HG03439 (cell line): ENCODE data around the gene GFPT2.

Experiments
- ATAC-seq: cut with Tn5 transposase; IDR thresholded peaks from one replicate; pipeline ENCODE4 v1.9.1; 2021; ENCODE audit warnings: mild to moderate bottlenecking, moderate library complexity; ENCODE audit not compliant: unreplicated experiment

Gene GFPT2

DNA sequence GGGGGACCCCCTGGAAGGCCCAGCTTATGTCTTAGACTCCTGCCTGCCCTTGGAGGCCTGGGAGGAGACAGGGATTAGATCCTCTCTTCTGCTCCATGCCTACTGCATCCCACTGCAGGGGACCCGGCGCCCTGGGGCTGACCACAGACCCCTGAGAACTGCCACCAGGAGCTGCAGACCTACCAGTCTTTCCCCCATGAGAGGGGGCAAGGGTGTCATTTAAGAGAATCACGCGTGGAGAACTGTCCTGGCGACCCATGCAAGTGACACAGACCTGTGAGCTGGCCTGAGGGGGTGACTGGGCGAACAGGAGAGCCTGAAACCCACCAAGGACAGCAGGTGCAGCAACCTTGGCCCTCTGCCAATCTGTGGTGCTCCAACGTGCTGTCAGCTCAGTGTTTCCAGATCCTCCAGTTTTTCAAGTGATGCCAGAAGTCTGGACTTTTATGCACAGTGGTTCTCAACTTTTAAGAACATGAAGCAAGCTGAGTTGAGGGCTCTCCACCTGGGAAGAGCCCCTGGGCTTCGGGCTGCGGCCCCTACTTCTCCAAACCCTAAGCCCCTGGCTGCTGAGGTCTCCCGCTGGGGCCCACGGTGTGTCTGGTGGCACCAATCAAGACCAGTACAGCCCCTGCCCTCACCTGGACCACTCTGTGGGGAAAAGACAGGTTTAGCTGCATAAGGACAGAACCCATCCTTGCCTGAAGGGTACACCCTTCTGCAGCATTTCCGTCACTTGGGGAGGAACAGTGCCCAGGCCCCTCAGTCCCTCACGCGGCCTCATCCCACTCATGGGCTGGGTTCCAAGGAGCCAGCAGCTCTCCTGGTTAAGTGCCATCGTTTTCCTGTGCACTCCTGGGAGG is 18.2 kb downstream of the GFPT2 start:
- no peak for ATAC-seq

GRCh38 chr5:180334176-180334575 is 19.0 kb downstream of the GFPT2 start:
- ATAC-seq, result no peak

GRCh38 chr5:180333661-180334060 is 19.5 kb downstream of the GFPT2 start:
- no peak for ATAC-seq

- ATAC-seq, result no peak
Observed at GRCh38 chr5:180332861-180333260, 20.3 kb downstream of the GFPT2 start.

DNA sequence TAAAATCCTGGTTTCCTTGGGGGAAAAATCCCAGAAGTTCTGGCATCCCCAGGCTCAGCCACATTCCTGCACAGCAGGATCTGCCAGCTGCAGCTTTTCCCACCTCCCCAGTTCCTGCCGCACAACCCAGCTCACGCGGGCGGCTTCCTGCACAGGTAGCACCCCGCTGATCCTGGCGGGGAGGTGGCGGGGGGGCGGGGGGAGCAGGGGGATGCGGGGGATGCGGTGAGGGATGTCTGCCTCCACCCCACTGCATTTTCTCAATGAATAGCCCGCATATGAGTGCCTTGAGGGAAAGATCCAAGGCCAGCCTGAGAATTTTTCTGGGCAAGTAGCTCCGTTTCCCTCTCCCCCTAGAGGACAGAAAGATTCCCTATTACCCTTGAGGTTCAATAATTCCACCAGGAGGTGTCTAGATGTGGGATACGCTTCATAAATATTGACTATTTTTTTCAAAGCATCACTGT is 21.1 kb downstream of the GFPT2 start:
- ATAC-seq, result no peak

- ATAC-seq, result no peak
Observed at GRCh38 chr5:180331647-180331950, 21.5 kb downstream of the GFPT2 start.

- no peak for ATAC-seq
Observed at GRCh38 chr5:180330810-180331646, 22.1 kb downstream of the GFPT2 start.

DNA sequence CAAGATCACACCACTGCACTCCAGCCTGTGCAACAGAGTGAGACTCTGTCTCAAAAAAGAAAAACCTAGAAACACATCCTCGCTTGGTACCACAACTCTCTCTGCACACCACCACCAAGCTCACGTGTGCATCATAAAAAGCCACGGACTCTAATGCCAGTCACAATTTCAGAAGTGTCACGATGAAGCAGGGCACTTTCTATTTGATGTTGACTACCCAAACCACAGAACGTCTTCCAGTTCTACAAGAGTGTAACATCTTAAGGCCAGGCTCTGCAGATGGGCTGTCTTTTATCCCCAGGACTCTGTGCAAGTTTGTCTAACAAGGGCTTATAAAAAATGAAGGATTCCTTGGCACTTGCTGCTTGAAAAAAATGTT is 22.9 kb downstream of the GFPT2 start:
- ATAC-seq, result no peak

DNA sequence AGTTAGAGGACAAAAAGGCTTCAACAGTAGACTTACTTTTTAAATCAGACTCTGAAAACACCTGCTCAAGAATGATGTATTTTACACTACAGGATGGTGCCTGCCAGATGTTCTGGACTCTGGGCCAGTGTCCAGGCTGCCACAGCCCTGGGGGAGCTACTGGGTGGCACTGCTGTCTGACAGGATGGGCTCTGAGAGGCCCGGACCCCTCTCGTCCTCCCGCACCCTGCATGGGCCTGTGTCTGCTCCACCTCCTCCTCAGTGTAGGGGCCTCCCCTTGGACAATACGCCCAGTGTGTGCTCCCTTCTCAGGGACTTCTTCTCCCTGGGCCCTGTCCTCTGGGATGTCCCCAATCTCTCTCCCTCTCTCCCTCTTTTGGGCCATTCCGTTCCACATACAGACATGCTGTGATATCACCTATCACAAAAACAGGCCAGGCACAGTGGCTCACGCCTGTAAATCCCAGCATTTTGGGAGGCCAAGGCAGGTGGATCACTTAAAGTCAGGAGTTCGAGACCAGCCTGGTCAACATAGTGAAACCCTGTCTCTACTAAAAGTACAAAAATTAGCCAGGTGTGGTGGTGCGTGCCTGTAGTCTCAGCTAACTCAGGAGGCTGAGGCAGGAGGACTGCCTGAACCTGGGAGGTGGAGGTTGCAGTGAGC is 23.4 kb downstream of the GFPT2 start:
- ATAC-seq, result no peak

GRCh38 chr5:180329138-180329435 is 24.0 kb downstream of the GFPT2 start:
- ATAC-seq, result no peak

DNA sequence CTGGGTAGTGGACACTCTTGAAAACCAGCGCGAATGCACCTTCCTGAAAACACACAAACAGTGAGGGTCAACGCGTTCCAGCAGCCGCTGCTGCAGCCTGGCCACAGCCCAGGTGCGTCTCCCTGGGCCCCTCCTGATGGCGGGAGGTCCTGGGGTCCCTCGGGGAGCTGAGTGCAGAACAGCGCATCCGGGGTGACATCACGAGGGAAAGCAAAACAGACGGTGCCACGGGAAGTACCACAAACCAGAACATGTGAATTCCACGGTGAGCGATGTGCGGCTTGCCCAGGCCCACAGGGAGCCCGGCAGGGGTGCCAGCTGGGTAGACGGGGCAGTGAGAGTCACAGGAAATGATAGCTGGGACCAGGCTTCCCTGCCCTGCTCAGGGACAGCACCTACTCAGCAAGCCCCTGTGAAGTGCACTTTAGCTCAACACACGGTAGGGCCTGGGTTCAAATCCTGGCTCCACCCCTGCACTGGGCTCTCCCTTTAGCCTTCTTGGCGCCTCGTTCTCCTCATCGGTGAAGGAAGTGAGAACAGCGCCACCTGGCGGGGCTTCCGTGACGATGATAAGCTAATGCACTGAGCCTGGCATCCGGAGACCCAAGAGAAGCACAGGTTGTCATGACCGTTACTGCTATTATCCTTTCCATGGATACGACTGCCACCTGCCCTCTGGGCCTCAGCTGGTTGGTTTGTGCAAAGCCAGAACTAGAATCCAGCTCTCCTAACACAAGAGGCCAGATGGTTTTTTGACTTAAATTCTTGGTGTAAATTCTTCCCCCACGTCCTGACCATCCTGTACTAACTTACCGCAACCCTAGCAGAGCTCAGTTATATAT is 24.6 kb downstream of the GFPT2 start:
- peak; percentile 86 for ATAC-seq

- no peak for ATAC-seq
Observed at GRCh38 chr5:180326989-180327565, 26.1 kb downstream of the GFPT2 start.

DNA sequence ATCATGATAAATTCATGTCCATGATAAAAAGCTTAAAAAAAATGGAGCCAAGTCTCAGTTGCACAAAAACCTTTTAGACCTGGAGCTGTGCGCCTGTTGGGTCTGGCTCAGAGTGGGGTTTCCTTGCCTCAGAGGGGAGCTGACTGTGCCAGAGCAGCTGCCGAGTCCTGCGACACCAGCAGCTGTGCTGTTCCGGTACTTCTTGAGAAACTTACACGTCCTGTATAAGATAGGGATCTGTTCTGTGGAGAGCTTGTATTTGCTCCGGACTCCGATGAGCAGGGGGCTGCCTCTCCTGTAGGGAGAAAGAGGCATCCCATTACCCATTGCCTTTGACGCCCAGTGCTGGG is 28.6 kb downstream of the GFPT2 start:
- ATAC-seq, result no peak

- no peak for ATAC-seq
Observed at GRCh38 chr5:180323941-180324600, 29.1 kb downstream of the GFPT2 start.

GRCh38 chr5:180323160-180323559 is 30.0 kb downstream of the GFPT2 start:
- ATAC-seq, result no peak

DNA sequence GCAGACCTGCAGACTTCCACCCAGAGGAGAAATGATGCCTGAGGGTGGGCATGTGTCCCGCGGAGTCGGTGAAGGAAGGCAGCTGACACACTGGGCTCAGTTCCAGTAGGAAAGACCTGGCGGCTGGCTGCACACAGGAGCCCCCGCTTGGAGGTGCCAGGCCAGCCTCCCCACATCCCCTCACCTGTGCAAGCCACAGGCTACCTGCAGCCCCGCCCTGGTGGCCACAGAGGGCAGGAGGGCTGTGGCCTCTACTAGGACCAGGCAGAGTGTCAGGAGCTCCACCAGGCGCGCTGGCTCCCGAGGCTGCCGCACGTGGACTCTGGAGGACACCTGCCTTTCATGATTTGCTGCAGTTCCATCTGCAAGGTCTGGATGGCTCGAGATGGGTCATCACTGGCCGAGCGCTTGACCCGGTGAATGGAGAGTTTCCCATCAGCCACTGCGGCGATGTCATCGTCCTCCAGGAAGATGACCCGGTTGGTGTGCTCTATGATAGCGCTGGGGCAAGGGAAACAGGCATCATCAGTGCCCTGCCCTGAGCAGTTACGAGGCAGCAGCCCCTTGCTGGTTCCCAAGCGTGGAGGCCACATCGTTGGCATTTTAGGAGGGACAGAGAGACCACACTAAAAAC is 34.6 kb downstream of the GFPT2 start:
- no peak for ATAC-seq

DNA sequence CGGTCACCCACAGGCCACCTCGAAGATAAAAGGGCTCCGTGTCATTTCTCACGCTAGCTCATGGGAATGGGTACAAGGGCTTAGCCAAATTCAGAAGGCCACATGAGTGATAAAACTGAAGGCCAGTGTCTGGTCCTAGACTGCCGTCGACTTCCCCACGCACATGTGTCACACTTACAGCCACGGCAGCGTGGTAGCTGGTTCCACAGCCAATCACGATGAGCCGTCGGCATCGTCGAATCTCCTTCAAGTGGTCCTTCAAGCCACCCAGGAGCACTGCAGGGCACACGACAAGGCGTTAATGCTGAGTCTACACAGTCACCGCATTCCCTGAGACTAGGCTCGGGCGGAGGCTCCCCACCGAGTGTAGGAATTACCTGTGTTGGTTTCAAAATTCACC is 36.5 kb downstream of the GFPT2 start:
- no peak for ATAC-seq

DNA sequence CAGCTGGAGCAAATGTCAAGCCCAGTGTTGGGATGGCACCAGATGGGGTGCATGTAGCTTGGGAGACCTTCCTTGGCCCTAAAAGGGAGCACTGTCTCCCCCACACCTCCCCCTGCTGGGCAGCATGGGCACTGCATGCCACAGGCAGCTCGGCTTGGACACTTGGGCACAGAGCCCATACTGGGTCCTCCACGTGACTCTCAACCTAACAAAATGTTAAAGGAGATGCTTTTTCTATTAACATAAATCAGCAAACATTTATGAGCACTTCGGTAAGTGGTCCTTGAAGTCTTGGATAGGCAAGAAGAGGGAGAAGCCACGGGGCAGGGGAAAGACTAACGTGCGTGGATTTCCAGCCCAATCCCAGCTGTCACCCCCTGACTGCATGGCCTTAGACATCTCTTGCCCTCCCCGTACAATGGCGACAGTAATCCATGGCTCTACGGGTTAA is 37.3 kb downstream of the GFPT2 start:
- ATAC-seq, result no peak

- ATAC-seq, result no peak
Observed at GRCh38 chr5:180313677-180314505, 39.2 kb downstream of the GFPT2 start.
